Activated CD4-positive, CD25-positive, alpha-beta regulatory T cell treated with anti-CD3 and anti-CD28 coated beads, Interleukin-2, amount 50 U/mL, for 24 hours (primary cell): ENCODE results near the gene CLNK.

ENCODE experiments used
- ATAC-seq, 2 donors: fragments of 150-1000 bp; cut with Tn5 transposase; one replicate each; pipeline ENCODE4 v1.10.0; 2021; ENCODE audit warnings: mild to moderate bottlenecking in 1 of 2, moderate library complexity in 1 of 2

CLNK gene

GRCh38 chr4:10608501-10609219, 75.9 kb downstream of the CLNK start:
- ATAC-seq = no peak

- no peak for ATAC-seq
Measured at GRCh38 chr4:10607206-10607605, 77.4 kb downstream of the CLNK start.

GRCh38 chr4:10606483-10607155, 77.9 kb downstream of the CLNK start:
- no peak for ATAC-seq

GRCh38 chr4:10605746-10606482, 78.7 kb downstream of the CLNK start:
- no peak for ATAC-seq

GRCh38 chr4:10605031-10605430, 79.5 kb downstream of the CLNK start:
- ATAC-seq = no peak

- ATAC-seq = no peak
Measured at GRCh38 chr4:10599574-10599973, 85.0 kb downstream of the CLNK start.

GRCh38 chr4:10598829-10599228, 85.7 kb downstream of the CLNK start:
- ATAC-seq = no peak

GRCh38 chr4:10596586-10597290, 87.8 kb downstream of the CLNK start:
- no peak for ATAC-seq

GRCh38 chr4:10593130-10593529, 91.4 kb downstream of the CLNK start:
- no peak for ATAC-seq

- no peak for ATAC-seq
Measured at GRCh38 chr4:10590896-10591295, 93.7 kb downstream of the CLNK start.

GRCh38 chr4:10589799-10590198, 94.8 kb downstream of the CLNK start:
- ATAC-seq = no peak

GRCh38 chr4:10589321-10589720, 95.2 kb downstream of the CLNK start:
- no peak for ATAC-seq

- ATAC-seq = peak in 1 of 2 donors; percentile 38
Measured at GRCh38 chr4:10587697-10588096, 96.9 kb downstream of the CLNK start.

- ATAC-seq = no peak
Measured at GRCh38 chr4:10587296-10587695, 97.3 kb downstream of the CLNK start.

GRCh38 chr4:10584042-10584441, 100.5 kb downstream of the CLNK start:
- peak in 1 of 2 donors; percentile 39 for ATAC-seq

- ATAC-seq = no peak
Measured at GRCh38 chr4:10582951-10583350, 101.6 kb downstream of the CLNK start.

GRCh38 chr4:10582059-10582686, 102.4 kb downstream of the CLNK start:
- no peak for ATAC-seq

GRCh38 chr4:10581022-10581421, 103.5 kb downstream of the CLNK start:
- ATAC-seq = no peak

- ATAC-seq = no peak
Measured at GRCh38 chr4:10579648-10580047, 104.9 kb downstream of the CLNK start.

GRCh38 chr4:10577508-10578426, 106.8 kb downstream of the CLNK start:
- ATAC-seq = no peak

- no peak for ATAC-seq
Measured at GRCh38 chr4:10577018-10577417, 107.5 kb downstream of the CLNK start.

GRCh38 chr4:10576236-10576635, 108.3 kb downstream of the CLNK start:
- ATAC-seq = no peak
